Mesothelial cell of epicardium (in vitro differentiated cells): Measurements from ENCODE around the gene C17orf58. TPM values are rescaled to one million over a fixed set of nuclear protein-coding genes. Genes with fewer than 3 reads are reported as not detected.

Source experiments
- DNase-seq, 2 experiments: peaks; one replicate each; pipeline ENCODE4 v3.0.0; 2021; ENCODE audit warnings: low spot score in 2 of 2; ENCODE audit not compliant: unreplicated experiment in 2 of 2
- H3K27ac Mint-ChIP-seq: 2 replicates; pipeline ENCODE4 v1.8.0; 2021; ENCODE audit warnings: mixed read lengths
- H3K27me3 Mint-ChIP-seq: 2 replicates; pipeline ENCODE4 v1.8.0; 2021; ENCODE audit warnings: low read depth, mixed read lengths
- H3K36me3 Mint-ChIP-seq: 2 replicates; pipeline ENCODE4 v1.8.0; 2021; ENCODE audit warnings: mixed read lengths
- H3K4me1 Mint-ChIP-seq: 2 replicates; pipeline ENCODE4 v1.8.0; 2021; ENCODE audit warnings: mixed read lengths
- H3K4me3 Mint-ChIP-seq: 2 replicates; pipeline ENCODE4 v1.8.0; 2021; ENCODE audit warnings: mild to moderate bottlenecking, moderate library complexity, mixed read lengths
- H3K9me3 Mint-ChIP-seq: 2 replicates; pipeline ENCODE4 v1.8.0; 2021; ENCODE audit warnings: mixed read lengths
- total RNA-seq: library from RNA; stranded (reverse); gene quantifications from 3 replicates; pipeline ENCODE4 v1.2.1, GENCODE V29; 2021
- TF ChIP-seq, protein P1 (sequence below): fragments of 200-600 bp; sonication (generic); IDR thresholded peaks from one replicate; pipeline ENCODE4 v1.5.0; 2021; ENCODE audit warnings: antibody characterized with exemption; ENCODE audit not compliant: unreplicated experiment

Gene C17orf58
- total RNA-seq, 1 donor from 2014 or later = 6.6 TPM

DNA sequence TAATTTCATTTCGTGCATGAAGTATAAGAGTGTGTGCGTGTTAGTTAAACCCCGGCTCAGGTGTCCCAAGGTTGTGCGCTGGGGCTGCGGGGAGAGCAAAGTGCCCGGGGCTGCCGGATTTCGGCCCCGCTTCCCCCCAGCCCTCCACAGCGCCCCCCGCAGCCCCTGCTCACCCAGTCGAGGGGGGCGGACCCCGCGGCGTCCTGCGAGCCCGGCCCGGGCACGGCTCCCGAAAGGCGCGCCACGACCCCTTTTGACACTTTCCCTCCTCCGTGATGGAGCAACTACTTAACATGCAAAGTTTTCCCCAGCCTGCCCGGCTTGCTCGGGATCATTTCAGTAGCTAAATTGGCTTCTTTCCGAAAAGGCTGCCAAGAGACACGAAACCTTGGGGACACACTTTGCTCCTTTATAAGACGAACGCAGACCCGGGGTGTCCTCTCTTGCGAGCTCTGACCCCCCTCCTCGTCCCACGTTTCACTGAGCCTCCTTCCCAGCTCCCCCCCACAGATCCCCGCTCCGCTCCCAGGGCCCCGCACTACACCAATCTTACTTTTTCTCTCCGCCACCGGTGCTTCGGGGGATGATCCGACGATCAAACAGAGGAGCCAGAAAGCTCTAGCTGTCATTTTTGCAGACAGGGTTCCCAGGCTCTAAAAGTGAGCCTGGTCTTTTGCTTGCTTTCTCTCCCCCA is 552 bp downstream of the C17orf58 start:
- H3K36me3 Mint-ChIP-seq = no peaks in the 10 kb centered on the region
- TF ChIP-seq, protein P1, sequence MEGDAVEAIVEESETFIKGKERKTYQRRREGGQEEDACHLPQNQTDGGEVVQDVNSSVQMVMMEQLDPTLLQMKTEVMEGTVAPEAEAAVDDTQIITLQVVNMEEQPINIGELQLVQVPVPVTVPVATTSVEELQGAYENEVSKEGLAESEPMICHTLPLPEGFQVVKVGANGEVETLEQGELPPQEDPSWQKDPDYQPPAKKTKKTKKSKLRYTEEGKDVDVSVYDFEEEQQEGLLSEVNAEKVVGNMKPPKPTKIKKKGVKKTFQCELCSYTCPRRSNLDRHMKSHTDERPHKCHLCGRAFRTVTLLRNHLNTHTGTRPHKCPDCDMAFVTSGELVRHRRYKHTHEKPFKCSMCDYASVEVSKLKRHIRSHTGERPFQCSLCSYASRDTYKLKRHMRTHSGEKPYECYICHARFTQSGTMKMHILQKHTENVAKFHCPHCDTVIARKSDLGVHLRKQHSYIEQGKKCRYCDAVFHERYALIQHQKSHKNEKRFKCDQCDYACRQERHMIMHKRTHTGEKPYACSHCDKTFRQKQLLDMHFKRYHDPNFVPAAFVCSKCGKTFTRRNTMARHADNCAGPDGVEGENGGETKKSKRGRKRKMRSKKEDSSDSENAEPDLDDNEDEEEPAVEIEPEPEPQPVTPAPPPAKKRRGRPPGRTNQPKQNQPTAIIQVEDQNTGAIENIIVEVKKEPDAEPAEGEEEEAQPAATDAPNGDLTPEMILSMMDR = no peak
- H3K4me1 Mint-ChIP-seq = peaks cover 27% of the 10 kb centered on the region
- peak in 1 of 2 experiments; percentile 56 for DNase-seq
- no peaks in the 10 kb centered on the region for H3K9me3 Mint-ChIP-seq
- peak overlapping the region; percentile 71 for H3K4me3 Mint-ChIP-seq
- peaks cover 20% of the 10 kb centered on the region for H3K27me3 Mint-ChIP-seq
- H3K27ac Mint-ChIP-seq = peak overlapping the region; percentile 4

DNA sequence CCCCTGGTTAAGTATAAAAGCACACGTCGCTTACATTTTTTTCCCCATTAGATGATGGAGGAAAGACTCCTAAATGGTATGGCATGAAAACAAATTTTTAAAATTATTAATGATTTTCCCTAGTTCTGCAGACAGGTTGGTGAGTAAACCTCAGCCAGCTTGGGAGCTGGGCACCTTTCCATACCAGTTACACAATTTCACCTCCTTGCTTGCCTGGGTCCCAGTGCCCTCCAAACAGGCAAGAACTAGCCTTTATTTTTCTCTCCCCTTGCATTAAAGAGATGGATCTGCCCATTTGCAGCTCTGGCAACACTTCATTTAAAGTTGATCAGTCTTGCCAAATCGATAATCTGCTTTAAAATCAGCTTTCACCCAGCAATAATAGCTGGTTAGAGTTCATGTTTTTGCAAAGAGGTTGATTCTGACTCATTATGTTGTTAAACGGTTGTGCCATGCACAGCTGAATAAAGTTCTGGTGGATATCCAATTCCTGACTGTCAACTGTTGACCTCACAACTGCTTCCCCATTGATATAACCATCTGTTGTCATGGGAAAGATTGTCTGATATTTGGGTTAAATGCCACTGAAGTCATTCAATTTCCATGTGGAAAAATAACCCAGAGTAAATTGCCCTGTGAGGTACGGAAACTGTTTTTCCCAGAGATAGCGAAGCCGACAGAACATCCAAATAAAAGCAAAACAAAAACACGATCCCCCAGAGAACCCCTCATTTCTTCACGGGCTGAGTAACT is 1.3 kb downstream of the C17orf58 start:
- Mint-ChIP-seq H3K4me1 (peaks cover 27% of the 10 kb centered on the region), H3K36me3 (no peaks in the 10 kb centered on the region), H3K27ac (peak overlapping the region; percentile 87), H3K27me3 (peaks cover 20% of the 10 kb centered on the region), H3K9me3 (no peaks in the 10 kb centered on the region), H3K4me3 (peak overlapping the region; percentile 71)
- TF ChIP-seq, protein P1 = no peak
- no peak for DNase-seq

DNA sequence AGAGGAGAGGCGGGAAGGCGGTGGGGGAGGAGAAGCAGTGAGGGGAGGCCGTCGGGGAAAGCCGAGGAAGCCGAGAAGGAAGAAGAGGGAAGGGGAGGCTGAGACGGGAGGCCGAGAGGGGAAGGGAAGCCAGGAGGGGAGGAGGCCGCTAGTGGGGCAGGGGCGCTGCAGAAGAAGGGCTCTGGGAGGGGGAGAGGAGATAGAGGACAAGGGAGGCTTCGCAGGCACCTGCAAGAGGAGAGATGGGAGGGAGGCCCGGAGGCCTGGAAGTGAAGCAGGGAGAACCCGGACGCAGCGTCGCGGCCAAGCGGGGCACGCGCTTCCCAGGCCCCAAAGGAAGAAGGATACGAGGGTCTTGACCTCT is 2.3 kb downstream of the C17orf58 start:
- DNase-seq = no peak
- H3K9me3 Mint-ChIP-seq = no peaks in the 10 kb centered on the region
- H3K36me3 Mint-ChIP-seq = no peaks in the 10 kb centered on the region
- TF ChIP-seq, protein P1 = no peak
- peaks cover 20% of the 10 kb centered on the region for H3K27me3 Mint-ChIP-seq
- peaks cover 27% of the 10 kb centered on the region for H3K4me1 Mint-ChIP-seq
- H3K27ac Mint-ChIP-seq = peak overlapping the region; percentile 87
- peak overlapping the region; percentile 71 for H3K4me3 Mint-ChIP-seq

DNA sequence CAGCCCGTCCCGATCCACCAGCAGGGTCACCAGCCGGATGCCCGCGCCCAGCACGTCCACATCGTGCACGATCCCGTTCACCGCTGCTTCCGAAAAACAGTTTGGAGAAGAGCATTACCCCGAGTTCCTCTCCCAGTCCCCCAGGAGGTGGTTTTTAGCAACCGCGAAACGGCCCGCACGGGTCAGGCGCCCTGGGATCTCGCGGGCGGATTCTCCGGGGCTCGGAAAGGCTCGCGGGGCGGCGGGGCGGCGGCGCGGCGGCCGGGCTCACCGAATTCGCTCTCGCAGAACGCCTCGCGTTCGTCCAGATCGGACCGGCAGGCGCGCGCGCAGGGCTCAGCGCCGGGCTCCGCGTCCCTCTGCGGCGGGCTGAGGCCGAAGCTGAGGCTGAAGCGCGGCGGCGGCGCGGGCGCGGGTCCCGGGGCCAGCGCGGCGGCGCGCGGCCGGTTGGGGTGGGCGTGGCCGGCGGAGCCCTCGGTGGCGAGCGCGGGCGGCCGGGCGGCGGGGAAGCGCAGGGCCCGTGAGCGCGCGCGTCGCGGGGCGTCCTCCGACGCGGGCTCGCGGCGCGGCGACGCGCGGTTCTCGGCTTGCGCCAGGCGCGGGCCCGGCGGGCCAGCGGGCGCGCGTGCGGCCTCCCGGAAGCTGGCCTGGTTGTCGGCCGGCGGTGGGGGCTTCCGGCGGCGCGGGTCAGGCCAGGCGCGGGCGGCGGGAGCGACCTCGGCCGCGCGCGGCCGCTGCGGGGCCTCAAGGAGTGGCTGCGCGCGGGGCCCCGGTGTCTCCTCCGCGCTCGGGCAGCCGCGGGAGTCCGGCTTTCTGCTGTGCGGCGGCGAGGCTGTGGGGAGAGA is 2.9 kb downstream of the C17orf58 start:
- TF ChIP-seq, protein P1 = no peak
- H3K27me3 Mint-ChIP-seq = peaks cover 17% of the 10 kb centered on the region
- peak overlapping the region; percentile 89 for H3K4me3 Mint-ChIP-seq
- DNase-seq = peak; percentile 79 to 89
- H3K4me1 Mint-ChIP-seq = peaks cover 27% of the 10 kb centered on the region
- no peaks in the 10 kb centered on the region for H3K9me3 Mint-ChIP-seq
- peak overlapping the region; percentile 90 for H3K27ac Mint-ChIP-seq
- no peaks in the 10 kb centered on the region for H3K36me3 Mint-ChIP-seq

DNA sequence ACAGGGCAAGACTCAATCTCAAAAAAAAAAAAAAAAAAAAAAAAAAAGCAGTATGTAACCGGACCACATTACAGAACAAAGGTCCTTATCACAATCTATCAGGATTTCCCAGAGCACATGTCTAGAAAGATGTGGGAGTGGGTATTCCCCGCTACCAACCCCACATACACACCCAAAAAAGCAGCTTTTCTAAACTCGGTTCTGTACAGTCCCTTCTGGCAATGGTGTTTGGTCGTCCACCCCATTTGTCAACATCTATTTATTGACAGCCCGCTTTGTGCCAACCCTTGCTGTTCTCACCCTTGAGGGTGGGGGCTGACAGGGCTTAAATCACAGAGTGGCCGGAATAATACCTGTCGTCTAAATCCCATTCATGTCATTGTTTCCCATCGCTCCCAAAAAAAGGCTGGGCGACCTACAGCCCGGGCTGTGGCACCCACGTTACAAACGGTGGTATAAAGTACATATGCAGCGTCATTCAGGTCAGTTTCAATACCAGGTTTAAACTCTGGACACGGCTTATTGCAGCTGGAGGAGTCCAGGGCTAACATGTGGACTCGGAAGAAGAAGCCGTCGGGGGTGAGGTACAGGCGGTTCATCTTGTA is 3.6 kb downstream of the C17orf58 start:
- no peak for DNase-seq
- Mint-ChIP-seq H3K36me3 (no peaks in the 10 kb centered on the region), H3K27me3 (peaks cover 16% of the 10 kb centered on the region), H3K4me1 (peaks cover 27% of the 10 kb centered on the region), H3K27ac (peak overlapping the region; percentile 90), H3K9me3 (no peaks in the 10 kb centered on the region), H3K4me3 (peak overlapping the region; percentile 89)
- TF ChIP-seq, protein P1 = no peak
